Mucosa of gallbladder (tissue), 1 donor: ENCODE measurements around the gene COPG2. TPM values are rescaled to one million over a fixed set of nuclear protein-coding genes. Genes with fewer than 3 reads are reported as not detected.
A peak's percentile ranks its signal among the peaks of the same experiment; 100 is the strongest.
"Not testable (repeated sequence)": the region's sequence is repeated elsewhere in the genome, so short reads cannot be mapped to it uniquely, and the experiment has no call there.

Experiments used
- DNase-seq: peaks from one replicate; pipeline ENCODE4 v3.0.0-alpha.2; 2020; ENCODE audit warnings: low spot score
- total RNA-seq: library from RNA; stranded (reverse); gene quantifications from one replicate; pipeline ENCODE4 v1.2.1, GENCODE V29; 2021
- donor health status: DM: no; HTN: no; CAD: no.

The COPG2 gene, protein sequence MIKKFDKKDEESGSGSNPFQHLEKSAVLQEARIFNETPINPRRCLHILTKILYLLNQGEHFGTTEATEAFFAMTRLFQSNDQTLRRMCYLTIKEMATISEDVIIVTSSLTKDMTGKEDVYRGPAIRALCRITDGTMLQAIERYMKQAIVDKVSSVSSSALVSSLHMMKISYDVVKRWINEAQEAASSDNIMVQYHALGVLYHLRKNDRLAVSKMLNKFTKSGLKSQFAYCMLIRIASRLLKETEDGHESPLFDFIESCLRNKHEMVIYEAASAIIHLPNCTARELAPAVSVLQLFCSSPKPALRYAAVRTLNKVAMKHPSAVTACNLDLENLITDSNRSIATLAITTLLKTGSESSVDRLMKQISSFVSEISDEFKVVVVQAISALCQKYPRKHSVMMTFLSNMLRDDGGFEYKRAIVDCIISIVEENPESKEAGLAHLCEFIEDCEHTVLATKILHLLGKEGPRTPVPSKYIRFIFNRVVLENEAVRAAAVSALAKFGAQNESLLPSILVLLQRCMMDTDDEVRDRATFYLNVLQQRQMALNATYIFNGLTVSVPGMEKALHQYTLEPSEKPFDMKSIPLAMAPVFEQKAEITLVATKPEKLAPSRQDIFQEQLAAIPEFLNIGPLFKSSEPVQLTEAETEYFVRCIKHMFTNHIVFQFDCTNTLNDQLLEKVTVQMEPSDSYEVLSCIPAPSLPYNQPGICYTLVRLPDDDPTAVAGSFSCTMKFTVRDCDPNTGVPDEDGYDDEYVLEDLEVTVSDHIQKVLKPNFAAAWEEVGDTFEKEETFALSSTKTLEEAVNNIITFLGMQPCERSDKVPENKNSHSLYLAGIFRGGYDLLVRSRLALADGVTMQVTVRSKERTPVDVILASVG
- total RNA-seq = 25.8 TPM

DNA sequence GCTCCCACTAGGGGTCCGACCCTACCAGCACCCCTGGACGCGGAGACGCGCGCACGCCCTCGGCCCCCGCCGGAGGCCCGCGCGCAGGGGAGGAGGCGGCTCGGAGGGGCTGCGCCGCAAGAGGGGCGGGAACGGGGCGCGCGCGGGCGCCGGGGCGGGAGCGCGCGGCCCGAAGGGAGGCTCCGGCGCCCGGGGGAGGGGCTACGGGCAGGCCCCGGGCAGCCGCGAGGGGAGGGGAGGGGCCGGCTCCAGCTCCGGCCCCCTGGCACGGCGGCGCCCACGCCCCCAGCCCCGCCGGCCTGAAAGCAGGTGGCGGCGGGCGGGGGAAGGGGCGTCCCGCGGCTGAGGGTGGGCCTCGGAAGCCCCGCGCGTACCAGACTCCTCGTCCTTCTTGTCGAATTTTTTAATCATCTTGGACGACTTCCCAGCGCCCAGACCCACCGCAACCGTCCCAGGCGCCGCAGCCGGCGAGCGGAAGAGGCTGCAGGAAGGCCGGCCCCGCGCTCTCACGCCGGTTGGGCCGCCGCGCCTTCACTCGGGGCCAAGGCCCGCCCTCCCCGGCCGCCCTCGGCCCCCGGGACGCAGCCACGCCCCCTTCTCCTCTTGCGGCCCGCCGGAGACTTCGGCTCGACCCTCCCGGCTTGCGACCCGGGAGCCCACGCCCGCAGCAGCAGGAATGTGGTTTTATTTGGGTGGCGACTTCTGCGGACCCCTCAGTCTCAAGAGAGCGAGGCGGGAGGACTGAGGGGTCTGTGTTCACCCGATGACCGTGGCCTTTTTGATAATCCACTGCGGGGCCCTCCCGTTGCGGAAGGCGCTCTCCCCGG is at the start of gene COPG2:
COPG2 (minus strand) TSS at position 491 of the 827 bp plus-strand sequence; CDS start at position 411, 80 bp downstream.
- DNase-seq = peak; percentile 81

DNA sequence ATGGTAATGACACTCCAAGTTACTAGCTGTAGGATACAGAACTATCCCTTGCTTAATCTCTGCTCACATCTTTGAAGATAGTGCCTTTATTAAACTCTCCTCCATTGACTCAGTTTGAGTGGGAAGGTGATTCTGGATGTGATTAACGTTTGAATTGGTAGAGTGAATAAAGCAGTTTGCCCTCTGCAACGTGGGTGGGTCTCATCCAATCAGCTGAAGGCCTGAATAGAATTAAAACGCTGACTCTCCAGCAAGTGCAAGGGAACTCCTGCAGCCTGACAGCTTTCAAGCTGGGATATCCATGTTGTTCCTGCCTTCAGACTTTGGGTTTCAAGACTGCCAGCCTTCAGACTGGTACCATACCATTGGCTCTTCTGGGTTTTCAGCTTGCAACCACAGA is 43.9 kb upstream of the COPG2 start:
- DNase-seq = no peak

DNA sequence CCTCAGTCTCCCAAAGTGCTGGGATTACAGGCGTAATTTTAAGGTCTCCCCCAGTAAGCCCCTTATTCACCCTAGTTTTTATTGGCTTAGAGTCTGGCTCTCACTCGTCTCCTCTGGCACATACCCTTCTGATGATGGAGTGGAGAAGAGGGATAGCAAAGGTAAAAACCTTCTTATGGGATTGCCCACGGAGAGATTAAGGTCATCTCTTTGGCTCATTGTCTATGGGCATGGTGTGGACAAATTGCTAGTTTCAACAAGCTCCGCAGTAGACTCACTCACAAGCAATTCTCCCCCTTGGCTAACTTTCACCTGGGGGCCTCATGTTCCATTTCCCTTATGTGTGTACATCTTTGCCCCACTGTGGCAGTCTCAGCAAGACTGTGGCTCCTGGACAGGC is 40.2 kb upstream of the COPG2 start:
- DNase-seq = no peak

DNA sequence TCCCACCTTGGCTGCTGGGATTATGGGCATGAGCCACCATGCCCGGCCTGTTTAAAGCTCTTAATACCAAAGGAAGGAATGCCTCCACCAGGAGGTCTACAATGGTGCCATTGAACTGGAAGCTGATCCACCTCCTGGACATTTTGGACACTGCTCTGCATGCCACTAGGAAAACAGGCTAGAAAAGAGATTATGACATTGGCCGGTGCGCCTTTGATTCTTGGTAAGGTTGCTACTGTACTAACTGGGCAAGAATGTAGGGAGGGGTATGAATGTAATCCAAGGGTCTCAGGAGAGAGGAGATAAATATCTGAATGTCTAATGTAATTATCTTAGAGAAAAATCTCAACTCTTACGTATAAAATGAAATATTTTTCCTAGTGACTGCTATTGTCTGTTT is 39.5 kb upstream of the COPG2 start:
- DNase-seq = no peak

DNA sequence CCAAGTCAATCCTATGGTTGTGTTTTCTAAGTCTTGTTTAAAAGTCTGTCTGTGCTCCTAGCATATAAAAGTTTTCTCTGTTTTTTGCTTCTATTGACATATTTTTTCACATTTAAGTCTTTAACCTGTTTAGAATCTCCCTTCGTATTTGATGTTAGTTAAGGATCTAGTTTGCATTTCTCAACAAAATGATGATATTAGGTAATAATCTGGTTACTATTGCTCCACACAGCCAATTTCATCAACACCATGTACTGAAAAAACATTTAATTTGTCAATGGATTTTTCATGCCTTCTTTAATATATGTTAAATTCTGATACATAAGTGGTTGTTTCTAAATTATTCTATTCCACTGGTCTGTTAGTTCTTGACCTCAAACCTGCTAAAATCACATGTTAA is 35.3 kb upstream of the COPG2 start:
- DNase-seq = no peak

DNA sequence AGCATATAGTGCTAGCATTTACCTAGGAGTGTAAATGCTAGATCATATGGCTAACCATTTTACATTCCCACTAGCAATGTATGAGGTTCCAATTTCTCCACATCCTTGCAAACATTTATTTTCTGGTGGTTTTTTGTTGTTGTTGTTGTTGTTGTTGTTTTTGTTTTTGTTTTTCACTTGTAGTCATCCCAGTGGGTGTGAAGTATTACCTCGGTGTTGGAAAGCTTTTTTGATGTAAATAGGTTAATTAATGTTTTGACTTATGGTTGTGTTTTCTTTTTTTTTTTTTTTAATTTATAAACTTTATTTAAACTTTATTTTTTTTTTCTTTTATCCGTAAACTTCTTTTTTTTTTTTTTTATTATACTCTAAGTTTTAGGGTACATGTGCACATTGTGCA is 33.1 kb upstream of the COPG2 start:
- DNase-seq = no peak

DNA sequence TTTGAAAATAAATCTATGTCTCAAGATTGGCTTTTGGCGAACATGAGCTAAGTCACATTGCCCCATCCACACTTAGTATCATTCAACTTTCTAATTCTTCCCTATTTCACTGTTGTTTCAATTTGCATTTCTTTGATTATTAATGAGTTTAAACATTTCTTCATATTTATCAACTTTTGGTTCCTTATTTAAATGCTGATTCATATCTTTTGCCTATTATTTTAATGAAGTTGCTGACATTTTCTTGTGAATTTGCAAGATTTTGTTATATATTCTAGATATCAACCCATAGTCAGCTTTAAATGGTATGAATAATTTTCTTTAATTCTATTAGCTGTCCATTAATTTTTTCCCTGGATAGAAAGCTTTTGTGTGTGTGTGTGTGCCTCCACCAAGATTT is 32.2 kb upstream of the COPG2 start:
- DNase-seq = no peak

DNA sequence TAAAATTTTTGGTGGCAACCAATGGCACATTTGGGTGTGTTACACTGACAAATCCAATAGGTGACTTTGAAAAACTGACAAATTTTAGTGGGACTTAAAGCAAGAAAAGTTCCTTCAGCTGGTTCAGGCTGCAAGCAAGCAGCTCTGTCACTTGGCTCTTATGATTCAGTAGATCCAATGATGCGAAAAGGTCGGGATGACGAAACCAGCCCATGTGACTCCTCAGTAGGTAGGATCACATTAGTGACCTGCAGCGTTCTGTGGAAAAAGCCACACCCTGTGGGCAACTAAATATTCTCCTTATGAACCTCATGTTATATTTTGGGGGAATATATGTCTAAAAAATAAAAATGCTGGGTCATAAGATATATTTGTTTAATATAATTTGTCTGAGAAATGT is 31.1 kb upstream of the COPG2 start:
- no peak for DNase-seq

DNA sequence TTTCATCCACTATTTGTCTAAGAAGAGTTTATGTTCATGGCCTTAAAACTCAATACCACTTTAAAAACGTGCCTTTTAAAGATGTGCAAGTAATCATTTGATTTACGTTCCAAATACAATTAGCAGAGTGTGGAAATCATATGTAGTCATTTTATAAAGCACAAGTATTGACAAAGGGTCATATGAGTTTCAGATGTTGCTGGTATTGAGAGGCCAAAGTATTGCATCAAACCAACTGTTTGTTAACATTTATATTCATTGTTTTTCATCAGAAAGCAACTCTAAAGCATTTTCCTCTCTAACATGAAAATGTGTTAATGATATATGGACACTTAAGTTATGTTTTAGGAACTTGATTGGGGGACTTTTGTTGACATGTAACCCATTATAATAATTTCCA is 29.3 kb upstream of the COPG2 start:
- DNase-seq = no peak

DNA sequence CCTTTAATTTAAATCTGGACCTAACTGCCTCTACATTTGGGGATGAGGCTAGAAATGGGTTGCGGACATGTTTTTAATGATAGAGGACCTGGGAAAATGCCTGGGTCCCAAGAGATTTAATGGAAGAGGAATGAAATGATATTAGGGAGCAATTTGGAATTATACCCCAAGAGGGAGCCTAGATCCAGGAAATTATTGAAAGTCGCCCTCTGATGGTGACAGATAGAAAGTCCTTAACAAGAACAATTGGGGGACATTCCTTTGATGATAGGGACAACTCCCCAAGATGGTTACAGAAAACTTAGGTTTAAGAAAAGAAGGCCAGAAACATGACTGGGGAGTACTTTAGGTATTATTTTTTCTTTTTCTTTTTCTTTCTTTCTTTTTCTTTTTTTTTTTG is 27.3 kb upstream of the COPG2 start:
- DNase-seq = no peak

DNA sequence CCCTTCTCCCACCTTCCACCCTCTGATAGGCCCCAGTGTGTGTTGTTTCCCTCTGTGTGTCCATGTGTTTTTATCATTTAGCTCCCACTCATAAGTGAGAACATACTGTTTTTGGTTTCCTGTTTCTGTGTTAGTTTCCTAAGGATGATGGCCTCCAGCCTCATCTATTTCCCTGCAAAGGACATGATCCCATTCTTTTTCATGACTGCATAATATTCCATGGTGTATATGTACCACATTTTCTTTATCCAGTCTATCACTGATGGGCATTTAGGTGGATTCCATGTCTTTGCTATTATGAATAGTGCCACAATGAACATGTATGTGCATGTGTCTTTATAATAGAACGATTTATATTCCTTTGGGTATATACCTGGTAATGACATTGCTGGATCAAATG is 23.8 kb upstream of the COPG2 start:
- DNase-seq = not testable (repeated sequence)

DNA sequence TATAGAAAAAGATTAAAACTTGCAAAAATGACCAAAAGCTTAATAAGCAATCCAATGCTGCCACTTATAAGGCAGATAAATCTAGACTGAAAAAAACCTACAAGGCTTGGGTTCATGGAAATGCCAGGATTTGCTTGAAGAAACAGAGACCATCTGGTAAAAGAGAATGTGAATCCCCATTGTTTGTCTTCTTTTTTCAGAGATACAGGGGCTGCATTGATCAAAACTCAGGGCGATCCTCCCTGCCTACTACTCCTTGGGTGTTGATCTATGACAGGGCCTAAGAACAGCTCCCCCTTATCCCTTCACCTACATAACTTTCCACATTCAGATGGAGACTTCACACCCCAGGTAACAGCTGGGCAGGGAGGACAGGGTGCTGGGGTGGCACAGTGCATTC is 21.1 kb upstream of the COPG2 start:
- DNase-seq = no peak

DNA sequence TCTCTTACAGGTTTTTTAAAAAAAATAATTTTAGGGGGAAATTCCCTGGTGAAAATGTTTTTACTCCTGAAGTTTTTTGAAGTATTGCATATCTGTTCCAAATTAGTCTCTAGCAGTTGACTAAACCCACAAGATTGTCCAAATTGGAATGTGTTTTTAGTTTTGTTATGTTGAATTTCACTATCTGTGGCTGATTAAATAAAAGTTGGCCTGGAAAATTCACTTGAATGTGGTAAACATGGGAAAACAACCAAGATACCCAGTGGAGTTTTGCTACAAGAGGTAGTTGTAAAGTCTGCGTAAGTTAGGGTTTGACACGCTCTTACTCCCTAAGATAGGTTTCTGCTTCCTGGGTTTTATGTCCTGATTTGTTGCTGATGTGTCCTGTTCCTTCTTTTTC is 14.5 kb upstream of the COPG2 start:
- no peak for DNase-seq

DNA sequence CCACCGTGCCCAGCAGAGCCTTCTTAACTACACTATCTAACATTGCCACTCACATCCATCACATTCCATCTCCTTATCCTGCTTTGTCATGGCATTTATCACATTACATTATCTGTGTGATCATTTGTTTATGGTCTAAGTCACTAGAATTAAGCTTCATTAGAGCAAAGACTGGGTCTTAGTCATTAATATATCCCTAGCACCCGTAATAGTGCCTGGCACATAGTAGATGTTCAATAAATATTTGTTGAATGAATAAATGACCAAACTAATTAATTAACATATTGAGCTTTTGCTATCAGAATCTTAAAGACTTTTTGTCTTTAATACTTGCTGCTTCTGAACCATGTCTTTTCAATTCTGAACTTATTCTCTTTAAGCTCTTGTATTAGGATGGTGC is 5.9 kb upstream of the COPG2 start:
- DNase-seq = no peak

DNA sequence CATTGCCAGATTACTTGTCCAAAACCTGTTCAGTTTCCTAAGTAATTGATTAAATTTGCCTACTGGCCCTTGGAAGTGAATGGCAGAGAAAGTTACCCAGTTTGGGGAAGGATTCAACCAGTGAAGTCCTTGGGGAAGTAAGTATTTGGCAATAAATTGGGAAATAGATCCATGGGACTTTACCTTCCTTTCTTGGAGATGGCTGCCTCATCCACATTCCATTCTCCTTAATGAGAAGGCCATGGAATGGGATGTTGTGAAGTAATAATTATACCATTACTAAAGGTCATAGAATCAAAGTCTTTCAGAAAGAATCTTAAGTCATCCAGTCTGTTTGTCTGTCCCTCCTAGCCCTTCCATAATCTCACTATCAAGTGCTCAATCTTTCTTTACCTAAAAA is 4.5 kb upstream of the COPG2 start:
- DNase-seq = no peak

DNA sequence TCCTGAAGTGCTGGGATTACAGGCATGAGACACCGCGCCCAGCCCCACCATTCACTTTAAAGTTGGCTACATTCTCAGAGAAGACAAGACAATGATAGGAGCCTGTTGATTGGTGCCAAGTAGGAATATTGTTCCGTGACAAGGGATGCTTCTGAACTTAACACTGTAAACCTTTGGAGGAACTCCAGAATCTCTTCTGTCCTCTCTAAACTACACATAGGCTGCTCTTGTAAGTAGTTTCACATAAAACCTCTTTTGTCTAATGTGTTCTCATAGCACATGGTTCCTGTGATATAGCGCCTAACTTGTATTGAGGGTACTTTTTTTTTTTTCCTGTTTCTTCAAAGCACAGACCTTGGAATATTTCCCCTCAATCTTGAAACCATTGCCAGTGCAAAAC is 3.6 kb upstream of the COPG2 start:
- no peak for DNase-seq

DNA sequence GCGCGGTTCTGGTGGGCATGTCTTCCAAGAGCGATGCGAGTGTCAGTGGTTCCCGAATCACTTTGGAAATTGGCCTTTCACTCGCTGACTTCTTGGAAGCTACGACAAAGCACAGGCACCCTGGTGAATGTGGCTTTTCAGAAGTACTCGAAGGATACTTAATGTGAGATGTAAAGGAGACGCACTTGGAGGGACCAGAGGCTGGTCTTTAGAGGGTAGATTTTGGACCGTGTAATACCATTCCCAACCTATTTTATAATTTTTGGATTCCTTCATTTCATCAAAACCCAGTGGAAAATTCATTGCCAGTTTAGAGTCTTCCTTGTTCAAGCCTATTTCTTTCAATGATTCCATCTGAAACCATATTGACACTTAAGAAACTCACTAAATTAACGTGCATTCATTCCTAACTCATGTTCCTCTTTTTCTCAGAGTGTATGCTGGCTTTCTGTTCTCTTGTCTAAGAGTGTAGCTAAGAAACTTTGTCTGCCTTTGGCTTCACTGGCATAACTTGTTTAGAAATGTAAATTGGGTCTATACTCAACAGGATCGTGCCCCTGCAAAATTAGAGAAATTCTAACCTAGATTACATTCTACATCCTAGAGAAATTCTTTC is 645 bp upstream of the COPG2 start:
- peak; percentile 11 for DNase-seq

DNA sequence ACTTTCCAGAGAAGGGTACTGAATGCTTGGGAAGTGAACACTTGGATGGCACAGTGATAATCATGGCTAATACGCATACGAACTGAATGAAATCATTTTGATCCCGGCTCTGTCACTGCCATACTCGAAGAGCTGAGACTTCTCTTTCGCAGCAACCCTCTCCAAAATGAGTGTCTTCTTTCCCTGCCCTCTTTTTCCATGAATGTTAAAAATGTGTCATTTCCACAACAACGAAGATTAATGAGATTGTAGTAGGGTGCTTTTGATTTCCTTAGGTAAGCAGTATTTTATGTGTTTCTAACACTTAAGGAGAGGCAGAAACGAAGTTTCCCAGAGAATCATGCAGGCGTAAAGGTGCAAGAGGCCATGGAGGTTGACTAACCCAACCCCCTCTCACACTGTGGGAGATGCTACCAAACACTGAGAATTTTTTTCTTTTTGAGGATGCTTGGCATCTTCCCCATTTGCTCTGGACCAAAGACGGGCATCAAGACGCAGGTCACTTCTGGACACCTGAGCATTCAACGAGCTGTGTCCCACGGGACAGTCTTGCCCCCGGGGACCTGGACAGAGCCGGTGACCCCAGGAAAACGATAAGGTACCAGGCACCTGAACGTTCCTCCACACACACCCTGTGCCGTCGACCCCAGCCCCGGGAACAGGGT is 823 bp downstream of the COPG2 start:
- DNase-seq = no peak

DNA sequence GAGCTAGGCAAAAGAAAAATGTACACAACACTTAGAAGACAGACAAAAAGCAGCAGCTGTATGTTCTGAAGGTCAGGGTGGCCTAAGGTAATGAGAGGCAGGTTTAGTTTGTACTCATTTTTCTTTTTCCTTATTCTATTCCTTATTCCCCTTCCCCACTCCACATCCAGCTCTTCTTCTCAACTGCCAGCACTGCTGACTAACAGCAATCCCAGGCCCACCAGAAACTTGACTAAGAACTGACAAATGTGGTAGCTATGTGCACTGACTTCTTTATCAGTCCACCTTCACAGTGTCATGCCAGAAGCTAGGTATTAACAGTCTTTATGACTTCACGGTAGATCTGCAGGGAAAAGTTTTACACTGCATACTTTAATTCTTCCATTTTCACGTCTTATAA is 6.1 kb downstream of the COPG2 start:
- DNase-seq = no peak

DNA sequence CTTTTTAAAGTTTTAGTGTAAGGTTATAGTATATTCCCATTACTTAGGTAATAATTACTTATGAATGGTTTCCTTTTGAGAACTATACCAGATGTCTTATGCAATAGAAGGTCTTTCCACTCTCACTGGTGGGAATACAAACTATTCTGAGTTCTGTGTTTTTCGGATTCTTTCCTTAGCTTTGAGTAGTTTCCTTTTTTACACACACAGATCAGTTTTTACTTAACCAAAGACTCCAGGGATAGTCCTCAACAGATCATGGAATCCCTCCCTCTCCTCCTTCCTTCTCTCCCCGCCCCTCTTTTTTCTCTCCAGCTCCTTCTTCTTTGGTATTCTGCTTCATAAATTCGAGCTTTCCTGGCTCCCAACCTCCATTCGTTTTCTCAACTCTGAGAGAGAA is 13.3 kb downstream of the COPG2 start:
- DNase-seq = no peak

DNA sequence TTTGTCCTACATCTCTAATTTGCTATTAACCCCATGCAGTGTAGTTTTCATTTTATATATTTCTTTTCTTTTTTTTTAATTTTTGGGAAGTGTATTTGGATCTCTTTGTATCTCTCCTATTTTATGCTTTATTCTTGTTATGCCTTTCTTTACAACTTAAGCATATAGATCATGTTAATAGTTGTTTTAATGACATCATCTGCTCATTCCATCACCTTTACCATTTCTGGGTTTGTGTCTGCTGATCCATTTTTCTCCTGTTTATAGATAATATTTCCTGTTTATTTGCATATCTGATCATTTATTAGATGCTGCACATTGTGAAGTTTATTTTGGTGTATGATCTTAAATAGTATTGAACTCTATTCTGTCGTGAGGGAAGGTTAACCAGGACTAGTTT is 13.7 kb downstream of the COPG2 start:
- DNase-seq = no peak
